ENCODE data around the gene MRPS18A.

GRCh38 chr6:43725643-43726580, 38.3 kb upstream of the MRPS18A start:
- TF ChIP-seq POLR2A (IDR thresholded peaks at IDR 0.05) (no peak), CTCF (IDR thresholded peaks at IDR 0.05) (no peak)

Measured in lower leg skin (tissue), 3 donors.